ENCODE data around the gene DLG2. TPM values are rescaled to one million over a fixed set of nuclear protein-coding genes. Genes with fewer than 3 reads are reported as not detected.
"Not testable (repeated sequence)": the region's sequence is repeated elsewhere in the genome, so short reads cannot be mapped to it uniquely, and the experiment has no call there.

The DLG2 gene
- total RNA-seq, 2 experiments from 2014 or later, result 1.3 to 1.7 TPM

DNA sequence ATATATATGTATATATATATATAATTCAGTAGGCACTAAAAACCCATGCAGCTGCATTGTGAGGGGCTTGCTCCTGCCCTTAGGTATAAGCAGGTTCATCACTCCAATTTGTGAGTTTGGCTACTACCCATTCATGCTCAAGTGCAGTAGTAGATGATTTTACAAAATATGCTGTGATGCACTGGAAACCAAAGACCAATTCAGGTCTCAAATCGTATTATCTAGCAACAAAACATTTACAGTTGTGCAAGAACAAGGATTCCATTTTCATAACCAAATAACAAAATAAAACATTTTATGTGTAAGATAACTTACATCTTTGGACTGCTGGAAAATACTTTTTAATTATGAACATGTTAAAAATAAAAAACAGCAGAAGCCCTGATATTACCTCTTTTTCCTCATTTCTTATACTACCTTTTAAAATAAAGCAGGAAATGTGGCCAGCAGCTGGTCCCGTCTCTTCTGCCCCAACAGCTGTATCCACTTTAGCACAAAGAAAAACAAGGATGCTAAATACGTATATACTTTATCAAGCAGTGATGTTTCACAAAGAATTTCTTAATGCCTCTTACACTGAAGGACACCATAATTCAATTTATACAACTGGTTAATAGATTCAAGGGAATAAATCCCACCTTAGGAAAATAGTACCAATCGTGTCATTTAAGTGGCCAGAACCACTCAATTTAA is 35.0 kb upstream of the DLG2 start:
- Mint-ChIP-seq H3K4me3 (peak overlapping the region; percentile 72), H3K27ac (peak overlapping the region; percentile 54), H3K9me3 (no peaks in the 10 kb centered on the region), H3K4me1 (peaks cover 48% of the 10 kb centered on the region), H3K27me3 (no peaks in the 10 kb centered on the region), H3K36me3 (ENCODE audit: low read depth) (peaks cover 63% of the 10 kb centered on the region)
- ChIA-PET POLR2A (interaction anchor here (0.7 to 8.5 kb wide), 3 partner anchors 11 to 406 kb away, joined by 3 to 220 read pairs (median 4); partner anchors contain the start of gene TMEM126A), CTCF (no interaction called here)
- no peak for DNase-seq

- Mint-ChIP-seq H3K4me3 (no peak overlapping the region), H3K36me3 (ENCODE audit: low read depth) (peaks cover 73% of the 10 kb centered on the region), H3K27ac (no peak overlapping the region), H3K27me3 (no peaks in the 10 kb centered on the region), H3K4me1 (peaks cover 56% of the 10 kb centered on the region), H3K9me3 (no peaks in the 10 kb centered on the region)
- no peak for DNase-seq
- CTCF ChIA-PET, result interaction anchor here (1.0 kb wide), 1 partner anchor 10 kb away, joined by 3 read pairs; the partner anchor contains the start of gene TMEM126A
- POLR2A ChIA-PET, result interaction anchor here (1.5 to 2.2 kb wide), 3 partner anchors 10 to 42 kb away, joined by 4 to 12 read pairs (median 4); partner anchors contain the start of gene TMEM126A
Measured at GRCh38 chr11:85658180-85658579, 31.0 kb upstream of the DLG2 start.

DNA sequence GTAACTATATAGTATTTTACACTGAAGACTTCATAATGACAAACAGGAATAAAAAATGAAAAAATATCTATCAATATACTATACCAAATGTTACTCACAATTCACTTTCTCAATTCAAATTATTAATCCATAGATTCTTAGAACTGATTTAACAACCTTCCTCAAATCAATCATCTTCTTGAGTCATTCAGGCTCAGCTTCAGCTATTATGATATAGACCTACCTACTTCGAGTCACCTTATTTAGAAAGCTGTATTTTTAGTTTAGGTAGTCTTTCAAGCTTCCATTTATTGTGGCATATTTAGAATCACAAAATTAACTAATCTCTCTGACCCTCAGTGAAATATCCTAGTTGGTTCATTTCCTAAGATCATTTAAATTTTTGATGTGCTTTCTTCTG is 29.6 kb upstream of the DLG2 start:
- Mint-ChIP-seq H3K4me3 (no peak overlapping the region), H3K27ac (no peak overlapping the region), H3K4me1 (peaks cover 65% of the 10 kb centered on the region), H3K27me3 (no peaks in the 10 kb centered on the region), H3K9me3 (no peaks in the 10 kb centered on the region), H3K36me3 (ENCODE audit: low read depth) (peaks cover 69% of the 10 kb centered on the region)
- POLR2A ChIA-PET, result interaction anchor here (0.6 to 11.1 kb wide), 6 partner anchors 6 to 1533 kb away, joined by 3 to 220 read pairs (median 4); partner anchors contain the start of genes CREBZF, TMEM126A and TMEM126B
- CTCF ChIA-PET, result interaction anchor here (1.5 kb wide), 1 partner anchor 9 kb away, joined by 8 read pairs; the partner anchor contains the start of gene TMEM126A
- DNase-seq, result no peak

GRCh38 chr11:85654343-85654742 is 27.2 kb upstream of the DLG2 start:
- H3K9me3 Mint-ChIP-seq, H3K27me3 Mint-ChIP-seq, H3K4me3 Mint-ChIP-seq, DNase-seq, H3K27ac Mint-ChIP-seq, CTCF ChIA-PET: not testable (repeated sequence)
- H3K4me1 Mint-ChIP-seq, result peaks cover 53% of the 10 kb centered on the region
- POLR2A ChIA-PET, result interaction anchor here (0.6 to 11.1 kb wide), 4 partner anchors 8 to 192 kb away, joined by 3 to 220 read pairs (median 4); partner anchors contain the start of genes CREBZF and TMEM126B
- peaks cover 59% of the 10 kb centered on the region for H3K36me3 Mint-ChIP-seq (ENCODE audit: low read depth)

GRCh38 chr11:85652786-85653447 is 25.8 kb upstream of the DLG2 start:
- Mint-ChIP-seq H3K9me3 (no peaks in the 10 kb centered on the region), H3K27ac (peak overlapping the region; percentile 42), H3K4me3 (no peak overlapping the region), H3K4me1 (peaks cover 53% of the 10 kb centered on the region), H3K27me3 (no peaks in the 10 kb centered on the region), H3K36me3 (ENCODE audit: low read depth) (peaks cover 47% of the 10 kb centered on the region)
- ChIA-PET CTCF (interaction anchor here (1.1 kb wide), 1 partner anchor 15 kb away, joined by 3 read pairs; no protein-coding TSS in a partner anchor), POLR2A (interaction anchor here (1.6 to 11.1 kb wide), 2 partner anchors 10 to 25 kb away, joined by 4 to 220 read pairs; partner anchors contain the start of genes CREBZF and TMEM126B)
- DNase-seq, result no peak

- H3K27ac Mint-ChIP-seq, result no peak overlapping the region
Measured at GRCh38 chr11:85651118-85651517, 24.0 kb upstream of the DLG2 start.

DNA sequence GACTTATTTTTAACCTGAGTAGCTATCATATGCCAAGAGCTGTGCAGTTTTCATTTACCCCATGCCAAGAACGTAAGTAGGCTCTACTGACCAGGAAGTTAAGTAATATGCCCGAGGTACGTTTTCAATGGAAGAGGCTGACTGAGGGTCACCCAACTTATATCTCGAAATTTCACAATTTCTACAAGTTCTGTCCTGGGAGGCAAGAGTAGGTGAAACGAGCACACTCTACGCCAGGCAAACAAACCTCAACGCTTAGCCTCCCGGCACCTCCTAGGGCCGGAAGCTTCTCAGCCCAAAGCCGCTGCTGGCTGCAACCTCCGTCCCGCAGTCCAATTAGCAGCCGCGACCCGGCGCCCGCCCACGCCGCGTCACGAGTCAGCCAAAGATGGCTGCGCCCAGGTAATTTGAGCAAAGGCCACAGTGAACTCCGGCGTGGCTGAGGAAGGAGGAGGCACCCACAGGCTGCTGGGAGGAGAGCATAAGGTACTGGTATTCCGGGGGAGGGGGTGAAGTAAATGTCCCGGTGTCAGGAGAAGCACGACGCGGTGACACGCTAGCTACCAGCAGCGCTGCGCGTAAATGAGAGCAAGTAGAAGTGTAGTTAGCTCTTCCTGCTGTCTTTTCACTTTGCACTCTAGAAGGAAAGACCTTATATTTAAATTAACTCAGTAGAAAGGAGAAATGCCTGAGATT is 20.6 kb upstream of the DLG2 start, which contains the start of gene TMEM126A:
Gene TMEM126A (plus strand): TSS at position 364 of the 696 bp plus-strand sequence. CDS start 2,289 bp downstream, outside the sequence.
- peak; percentile 93 for DNase-seq
- Mint-ChIP-seq H3K9me3 (no peaks in the 10 kb centered on the region), H3K27ac (peak within 1 kb of the TSS; percentile 91), H3K4me1 (peaks cover 36% of the 10 kb centered on the region), H3K27me3 (peaks cover 16% of the 10 kb centered on the region), H3K36me3 (ENCODE audit: low read depth) (peaks cover 18% of the 10 kb centered on the region), H3K4me3 (peak within 1 kb of the TSS; percentile 92)
- POLR2A ChIA-PET, result interaction anchor here (0.8 to 11.1 kb wide), 29 partner anchors 9 to 655 kb away, joined by 3 to 220 read pairs (median 4); partner anchors contain the start of genes CCDC83, CREBZF, DLG2 and EED
- CTCF ChIA-PET, result interaction anchor here (0.6 to 3.3 kb wide), 11 partner anchors 9 to 207 kb away, joined by 3 to 16 read pairs (median 6); partner anchors contain the start of genes CCDC83, DLG2 and TMEM126B

More at GRCh38 chr11:85651118-85651517, 24.0 kb upstream of the DLG2 start:
- peaks cover 34% of the 10 kb centered on the region for H3K36me3 Mint-ChIP-seq (ENCODE audit: low read depth)
- H3K4me1 Mint-ChIP-seq, result peaks cover 51% of the 10 kb centered on the region
- ChIA-PET POLR2A (interaction anchor here (0.6 to 11.1 kb wide), 4 partner anchors 10 to 271 kb away, joined by 3 to 220 read pairs (median 3); partner anchors contain the start of genes CREBZF and TMEM126B), CTCF (interaction anchor here (1.2 kb wide), 1 partner anchor 13 kb away, joined by 4 read pairs; no protein-coding TSS in a partner anchor)
- no peak overlapping the region for H3K4me3 Mint-ChIP-seq
- no peaks in the 10 kb centered on the region for H3K9me3 Mint-ChIP-seq
- no peak for DNase-seq
- no peaks in the 10 kb centered on the region for H3K27me3 Mint-ChIP-seq

- H3K4me3 Mint-ChIP-seq, result peak overlapping the region; percentile 92
- peaks cover 20% of the 10 kb centered on the region for H3K27me3 Mint-ChIP-seq
- H3K9me3 Mint-ChIP-seq, result no peaks in the 10 kb centered on the region
- DNase-seq, result no peak
- ChIA-PET POLR2A (interaction anchor here (0.9 to 11.1 kb wide), 19 partner anchors 10 to 645 kb away, joined by 3 to 220 read pairs (median 5); partner anchors contain the start of genes CCDC83, CREBZF, DLG2 and EED), CTCF (interaction anchor here (0.6 to 3.3 kb wide), 8 partner anchors 9 to 208 kb away, joined by 3 to 16 read pairs (median 8); partner anchors contain the start of genes CCDC83, DLG2 and TMEM126B)
- peaks cover 33% of the 10 kb centered on the region for H3K4me1 Mint-ChIP-seq
- peak overlapping the region; percentile 91 for H3K27ac Mint-ChIP-seq
- peaks cover 15% of the 10 kb centered on the region for H3K36me3 Mint-ChIP-seq (ENCODE audit: low read depth)
Measured at GRCh38 chr11:85647078-85647477, 19.9 kb upstream of the DLG2 start.

- H3K9me3 Mint-ChIP-seq, result no peaks in the 10 kb centered on the region
- no peak for DNase-seq
- peaks cover 32% of the 10 kb centered on the region for H3K27me3 Mint-ChIP-seq
- CTCF ChIA-PET, result no interaction called here
- POLR2A ChIA-PET, result no interaction called here
- H3K4me1 Mint-ChIP-seq, result peaks cover 12% of the 10 kb centered on the region
- no peak overlapping the region for H3K4me3 Mint-ChIP-seq
- H3K36me3 Mint-ChIP-seq (ENCODE audit: low read depth), result peaks cover 7% of the 10 kb centered on the region
- no peak overlapping the region for H3K27ac Mint-ChIP-seq
Measured at GRCh38 chr11:85643191-85643614, 16.1 kb upstream of the DLG2 start.

GRCh38 chr11:85634747-85635146 is 7.6 kb upstream of the DLG2 start:
- ChIA-PET POLR2A (no interaction called here), CTCF (interaction anchor here (1.5 kb wide), 1 partner anchor 13 kb away, joined by 4 read pairs; the partner anchor contains the start of gene TMEM126A)
- peaks cover 17% of the 10 kb centered on the region for H3K4me1 Mint-ChIP-seq
- no peaks in the 10 kb centered on the region for H3K27me3 Mint-ChIP-seq
- no peak for DNase-seq
- no peak overlapping the region for H3K4me3 Mint-ChIP-seq
- peaks cover 63% of the 10 kb centered on the region for H3K36me3 Mint-ChIP-seq (ENCODE audit: low read depth)
- no peak overlapping the region for H3K27ac Mint-ChIP-seq
- no peaks in the 10 kb centered on the region for H3K9me3 Mint-ChIP-seq

GRCh38 chr11:85628771-85629341 is 1.7 kb upstream of the DLG2 start:
- Mint-ChIP-seq H3K9me3 (no peaks in the 10 kb centered on the region), H3K4me3 (peak overlapping the region; percentile 94), H3K36me3 (ENCODE audit: low read depth) (peaks cover 26% of the 10 kb centered on the region), H3K27me3 (peaks cover 2% of the 10 kb centered on the region), H3K4me1 (peaks cover 43% of the 10 kb centered on the region), H3K27ac (peak overlapping the region; percentile 88)
- ChIA-PET POLR2A (interaction anchor here (0.7 to 5.9 kb wide), 20 partner anchors 9 to 1177 kb away, joined by 3 to 88 read pairs (median 4); partner anchors contain the start of genes CCDC83, CREBZF, EED and PICALM), CTCF (interaction anchor here (0.6 to 2.9 kb wide), 5 partner anchors 19 to 125 kb away, joined by 3 to 12 read pairs (median 3); partner anchors contain the start of gene TMEM126A)
- DNase-seq, result no peak

All from activated CD4-positive, alpha-beta memory T cell treated with anti-CD3 and anti-CD28 coated beads, Interleukin-2, amount 10 ng/mL, durations not matched to agents 7 days and 5 days (primary cell).